Progenitor cell of endocrine pancreas (in vitro differentiated cells): ENCODE measurements around the gene CENPP. TPM values are rescaled to one million over a fixed set of nuclear protein-coding genes. Genes with fewer than 3 reads are reported as not detected.

Experiments
- DNase-seq: peaks from one replicate; pipeline ENCODE4 v3.0.0; 2021; ENCODE audit warnings: low spot score; ENCODE audit not compliant: unreplicated experiment
- H3K27ac Mint-ChIP-seq: 2 replicates; pipeline ENCODE4 v1.8.0; 2021; ENCODE audit warnings: mild to moderate bottlenecking, moderate library complexity, mixed read lengths
- H3K27me3 Mint-ChIP-seq: 2 replicates; pipeline ENCODE4 v1.8.0; 2021; ENCODE audit warnings: mixed read lengths
- H3K36me3 Mint-ChIP-seq: 2 replicates; pipeline ENCODE4 v1.8.0; 2022; ENCODE audit warnings: mixed read lengths; ENCODE audit not compliant: insufficient read depth
- H3K4me1 Mint-ChIP-seq: 2 replicates; pipeline ENCODE4 v1.8.0; 2021; ENCODE audit warnings: low read depth, mixed read lengths
- H3K4me3 Mint-ChIP-seq: 2 replicates; pipeline ENCODE4 v1.8.0; 2021; ENCODE audit warnings: low read depth, mild to moderate bottlenecking, moderate library complexity, mixed read lengths
- H3K9me3 Mint-ChIP-seq: 2 replicates; pipeline ENCODE4 v1.8.0; 2021; ENCODE audit warnings: low read depth, mixed read lengths
- total RNA-seq: library from RNA; stranded (reverse); gene quantifications from 2 replicates; pipeline ENCODE4 v1.2.1, GENCODE V29; 2021
- TF ChIP-seq, protein P1 (sequence below): fragments of 200-600 bp; sonication (generic); IDR thresholded peaks from one replicate; pipeline ENCODE4 v1.5.0; 2021; ENCODE audit warnings: antibody characterized with exemption, mild to moderate bottlenecking; ENCODE audit not compliant: unreplicated experiment

CENPP gene
- total RNA-seq, 1 donor from 2014 or later, result 5.0 TPM

DNA sequence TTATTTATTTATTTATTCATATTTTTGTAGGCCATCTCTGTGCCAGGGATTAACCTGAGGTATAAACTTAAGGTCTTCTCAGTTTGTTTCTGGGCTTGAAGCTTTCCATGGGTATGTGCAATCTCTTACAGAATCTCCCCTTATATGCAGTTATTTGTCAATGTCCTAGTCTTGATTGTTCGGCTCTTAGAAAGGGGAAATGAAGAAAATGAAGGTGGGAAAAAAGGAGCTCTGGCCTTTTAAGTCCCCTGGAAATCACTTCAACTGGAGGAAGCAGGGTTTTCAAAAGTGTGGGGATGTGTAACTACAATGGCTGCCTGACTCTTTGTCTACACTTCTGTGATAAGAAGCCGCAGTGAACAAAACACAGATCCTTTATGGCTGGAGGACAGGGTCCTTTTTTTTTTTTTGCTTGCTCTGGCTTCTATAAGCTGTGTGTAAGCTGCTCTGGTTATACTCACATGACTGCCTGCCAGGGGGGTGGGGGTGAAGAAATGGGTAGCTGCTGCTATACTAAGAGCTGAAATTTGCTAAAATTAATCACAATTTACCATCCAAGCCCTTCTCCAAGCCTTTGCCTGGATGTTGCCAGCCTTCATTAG is 33.7 kb downstream of the CENPP start:
- Mint-ChIP-seq H3K27me3 (no peaks in the 10 kb centered on the region), H3K4me3 (no peak overlapping the region), H3K4me1 (peaks cover 5% of the 10 kb centered on the region), H3K36me3 (peaks cover 17% of the 10 kb centered on the region), H3K27ac (peak overlapping the region; percentile 85), H3K9me3 (peaks cover 22% of the 10 kb centered on the region)
- TF ChIP-seq, protein P1, sequence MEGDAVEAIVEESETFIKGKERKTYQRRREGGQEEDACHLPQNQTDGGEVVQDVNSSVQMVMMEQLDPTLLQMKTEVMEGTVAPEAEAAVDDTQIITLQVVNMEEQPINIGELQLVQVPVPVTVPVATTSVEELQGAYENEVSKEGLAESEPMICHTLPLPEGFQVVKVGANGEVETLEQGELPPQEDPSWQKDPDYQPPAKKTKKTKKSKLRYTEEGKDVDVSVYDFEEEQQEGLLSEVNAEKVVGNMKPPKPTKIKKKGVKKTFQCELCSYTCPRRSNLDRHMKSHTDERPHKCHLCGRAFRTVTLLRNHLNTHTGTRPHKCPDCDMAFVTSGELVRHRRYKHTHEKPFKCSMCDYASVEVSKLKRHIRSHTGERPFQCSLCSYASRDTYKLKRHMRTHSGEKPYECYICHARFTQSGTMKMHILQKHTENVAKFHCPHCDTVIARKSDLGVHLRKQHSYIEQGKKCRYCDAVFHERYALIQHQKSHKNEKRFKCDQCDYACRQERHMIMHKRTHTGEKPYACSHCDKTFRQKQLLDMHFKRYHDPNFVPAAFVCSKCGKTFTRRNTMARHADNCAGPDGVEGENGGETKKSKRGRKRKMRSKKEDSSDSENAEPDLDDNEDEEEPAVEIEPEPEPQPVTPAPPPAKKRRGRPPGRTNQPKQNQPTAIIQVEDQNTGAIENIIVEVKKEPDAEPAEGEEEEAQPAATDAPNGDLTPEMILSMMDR, result no peak
- no peak for DNase-seq

DNA sequence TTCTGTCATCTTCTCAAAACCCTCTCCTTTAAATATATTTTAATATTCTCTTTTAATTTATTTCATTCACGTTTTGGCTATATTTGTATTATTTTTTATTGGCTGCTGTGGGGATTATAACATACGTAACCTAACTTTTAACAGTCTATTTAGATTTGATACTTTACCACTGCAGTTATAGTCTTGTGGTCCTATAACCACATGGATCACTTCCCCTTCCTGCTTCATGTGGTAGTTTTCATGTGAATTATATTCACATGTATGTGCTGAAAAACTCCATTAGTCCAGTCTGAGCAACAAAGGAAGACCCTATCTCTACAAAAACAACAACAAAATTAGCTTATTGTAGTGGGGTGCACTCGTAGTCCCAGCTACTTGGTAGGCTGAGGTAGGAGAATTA is 34.3 kb downstream of the CENPP start:
- H3K4me3 Mint-ChIP-seq, result no peak overlapping the region
- H3K9me3 Mint-ChIP-seq, result peaks cover 17% of the 10 kb centered on the region
- H3K36me3 Mint-ChIP-seq, result peaks cover 13% of the 10 kb centered on the region
- DNase-seq, result no peak
- TF ChIP-seq, protein P1, result no peak
- no peaks in the 10 kb centered on the region for H3K27me3 Mint-ChIP-seq
- no peak overlapping the region for H3K27ac Mint-ChIP-seq
- peaks cover 5% of the 10 kb centered on the region for H3K4me1 Mint-ChIP-seq

DNA sequence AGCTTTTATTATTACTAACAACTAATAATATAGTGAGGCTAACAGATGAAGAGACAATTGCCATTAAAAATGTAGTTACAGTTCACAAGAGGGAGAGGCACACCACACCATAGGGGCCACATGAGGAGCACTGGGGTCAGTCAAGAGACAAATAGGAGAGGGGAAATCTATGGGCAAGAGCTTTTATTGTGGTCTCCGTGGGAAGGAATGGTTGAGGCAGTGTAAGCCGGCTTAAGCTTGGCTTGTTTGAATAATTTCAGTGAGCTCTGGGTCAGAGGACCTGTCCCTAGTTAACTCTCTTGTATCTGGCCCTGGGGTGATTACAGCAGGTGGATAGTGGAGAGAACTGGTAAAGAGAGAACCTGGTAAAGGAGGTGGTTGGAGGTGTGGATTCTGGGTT is 43.3 kb downstream of the CENPP start:
- DNase-seq, result no peak
- Mint-ChIP-seq H3K27ac (no peak overlapping the region), H3K27me3 (no peaks in the 10 kb centered on the region), H3K36me3 (peaks cover 2% of the 10 kb centered on the region), H3K4me3 (no peak overlapping the region), H3K4me1 (no peaks in the 10 kb centered on the region), H3K9me3 (peaks cover 5% of the 10 kb centered on the region)
- TF ChIP-seq, protein P1, result no peak

DNA sequence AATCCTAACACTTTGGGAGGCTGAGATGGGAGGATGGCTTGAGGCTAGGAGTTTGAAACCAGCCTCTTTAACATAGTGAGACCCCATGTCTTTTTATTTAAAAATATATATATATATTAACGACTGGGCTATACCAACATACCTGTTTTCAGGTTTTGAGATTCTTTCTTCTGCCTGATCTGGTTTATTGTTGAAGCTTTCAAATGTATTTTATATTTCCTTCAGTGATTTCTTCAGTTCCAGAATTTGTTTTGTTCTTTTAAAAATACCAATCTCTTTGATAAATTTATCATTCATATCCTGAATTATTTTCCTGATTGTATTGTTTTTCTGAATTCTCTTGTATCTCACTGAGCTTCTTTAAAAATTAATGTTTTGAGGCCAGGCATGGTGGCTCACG is 47.4 kb downstream of the CENPP start:
- H3K27ac Mint-ChIP-seq, result no peak overlapping the region
- DNase-seq, result no peak
- H3K27me3 Mint-ChIP-seq, result no peaks in the 10 kb centered on the region
- TF ChIP-seq, protein P1, result no peak
- H3K4me1 Mint-ChIP-seq, result no peaks in the 10 kb centered on the region
- peaks cover 5% of the 10 kb centered on the region for H3K9me3 Mint-ChIP-seq
- no peak overlapping the region for H3K4me3 Mint-ChIP-seq
- peaks cover 3% of the 10 kb centered on the region for H3K36me3 Mint-ChIP-seq

DNA sequence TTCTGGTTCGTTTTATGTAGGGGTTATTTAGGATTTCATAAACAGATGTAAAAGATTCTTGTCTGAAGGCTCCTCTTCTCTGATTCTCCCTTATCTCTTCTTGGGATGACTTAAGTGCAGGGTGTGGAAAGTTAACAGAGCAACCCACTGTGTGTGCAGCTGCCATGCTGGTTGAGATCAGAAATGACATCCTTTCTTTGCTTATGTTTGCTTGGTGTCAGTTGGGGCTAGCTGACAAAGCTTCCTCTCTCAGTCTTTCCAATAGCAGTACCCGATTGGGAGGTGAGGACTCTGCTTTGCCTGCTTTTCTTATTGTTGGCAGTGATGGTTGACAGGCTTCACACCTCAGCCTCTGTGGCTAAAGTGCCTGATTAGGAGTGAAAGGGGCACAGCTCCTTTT is 52.1 kb downstream of the CENPP start:
- Mint-ChIP-seq H3K4me3 (no peak overlapping the region), H3K27ac (no peak overlapping the region), H3K9me3 (peaks cover under 1% of the 10 kb centered on the region), H3K4me1 (peaks cover 2% of the 10 kb centered on the region), H3K27me3 (no peaks in the 10 kb centered on the region), H3K36me3 (peaks cover 1% of the 10 kb centered on the region)
- no peak for DNase-seq
- TF ChIP-seq, protein P1, result no peak
